ENCODE measurements around the gene C8B. TPM values are rescaled to one million over a fixed set of nuclear protein-coding genes. Genes with fewer than 3 reads are reported as not detected.

The C8B gene
- total RNA-seq, 1 donor from 2014 or later: not detected

- no peak for DNase-seq (ENCODE audit: low spot score)
- Mint-ChIP-seq H3K36me3 (ENCODE audit: low read depth, unreplicated experiment) (no peaks in the 10 kb centered on the region), H3K27me3 (ENCODE audit: unreplicated experiment) (peaks cover 5% of the 10 kb centered on the region), H3K9me3 (ENCODE audit: unreplicated experiment) (no peaks in the 10 kb centered on the region), H3K27ac (ENCODE audit: unreplicated experiment) (no peak overlapping the region), H3K4me1 (ENCODE audit: unreplicated experiment) (no peaks in the 10 kb centered on the region), H3K4me3 (ENCODE audit: unreplicated experiment) (no peak overlapping the region)
- TF ChIP-seq CTCF (IDR thresholded peaks at IDR 0.05; ENCODE audit: unreplicated experiment): no peak
Observed at GRCh38 chr1:56916630-56917029, 49.2 kb downstream of the C8B start.

GRCh38 chr1:56915960-56916359, 49.9 kb downstream of the C8B start:
- Mint-ChIP-seq H3K27me3 (ENCODE audit: unreplicated experiment) (peaks cover 2% of the 10 kb centered on the region), H3K4me1 (ENCODE audit: unreplicated experiment) (no peaks in the 10 kb centered on the region), H3K36me3 (ENCODE audit: low read depth, unreplicated experiment) (no peaks in the 10 kb centered on the region), H3K27ac (ENCODE audit: unreplicated experiment) (no peak overlapping the region), H3K9me3 (ENCODE audit: unreplicated experiment) (no peaks in the 10 kb centered on the region), H3K4me3 (ENCODE audit: unreplicated experiment) (no peak overlapping the region)
- DNase-seq (ENCODE audit: low spot score): no peak
- TF ChIP-seq CTCF (IDR thresholded peaks at IDR 0.05; ENCODE audit: unreplicated experiment): no peak

GRCh38 chr1:56912325-56912724, 53.5 kb downstream of the C8B start:
- Mint-ChIP-seq H3K9me3 (ENCODE audit: unreplicated experiment) (no peaks in the 10 kb centered on the region), H3K27me3 (ENCODE audit: unreplicated experiment) (peaks cover 2% of the 10 kb centered on the region), H3K36me3 (ENCODE audit: low read depth, unreplicated experiment) (no peaks in the 10 kb centered on the region), H3K4me1 (ENCODE audit: unreplicated experiment) (no peaks in the 10 kb centered on the region), H3K4me3 (ENCODE audit: unreplicated experiment) (no peak overlapping the region), H3K27ac (ENCODE audit: unreplicated experiment) (no peak overlapping the region)
- DNase-seq (ENCODE audit: low spot score): no peak
- no peak for TF ChIP-seq CTCF (IDR thresholded peaks at IDR 0.05; ENCODE audit: unreplicated experiment)

- Mint-ChIP-seq H3K4me3 (ENCODE audit: unreplicated experiment) (no peak overlapping the region), H3K27ac (ENCODE audit: unreplicated experiment) (no peak overlapping the region), H3K27me3 (ENCODE audit: unreplicated experiment) (peaks cover 2% of the 10 kb centered on the region), H3K9me3 (ENCODE audit: unreplicated experiment) (no peaks in the 10 kb centered on the region), H3K36me3 (ENCODE audit: low read depth, unreplicated experiment) (no peaks in the 10 kb centered on the region), H3K4me1 (ENCODE audit: unreplicated experiment) (no peaks in the 10 kb centered on the region)
- DNase-seq (ENCODE audit: low spot score): no peak
- no peak for TF ChIP-seq CTCF (IDR thresholded peaks at IDR 0.05; ENCODE audit: unreplicated experiment)
Observed at GRCh38 chr1:56911098-56911938, 54.5 kb downstream of the C8B start.

- Mint-ChIP-seq H3K36me3 (ENCODE audit: low read depth, unreplicated experiment) (no peaks in the 10 kb centered on the region), H3K27me3 (ENCODE audit: unreplicated experiment) (peaks cover 4% of the 10 kb centered on the region), H3K27ac (ENCODE audit: unreplicated experiment) (no peak overlapping the region), H3K4me1 (ENCODE audit: unreplicated experiment) (no peaks in the 10 kb centered on the region), H3K4me3 (ENCODE audit: unreplicated experiment) (no peak overlapping the region), H3K9me3 (ENCODE audit: unreplicated experiment) (no peaks in the 10 kb centered on the region)
- no peak for TF ChIP-seq CTCF (IDR thresholded peaks at IDR 0.05; ENCODE audit: unreplicated experiment)
- DNase-seq (ENCODE audit: low spot score): no peak
Observed at GRCh38 chr1:56910441-56910985, 55.3 kb downstream of the C8B start.
